HG03025 (cell line): Measurements from ENCODE around the gene CBFA2T2.

Experiments used
- ATAC-seq: cut with Tn5 transposase; IDR thresholded peaks from one replicate; pipeline ENCODE4 v1.9.1; 2021; ENCODE audit warnings: mild to moderate bottlenecking, moderate library complexity; ENCODE audit not compliant: unreplicated experiment, low FRiP score

The CBFA2T2 gene

GRCh38 chr20:33672426-33673113, 182.7 kb downstream of the CBFA2T2 start:
- no peak for ATAC-seq

GRCh38 chr20:33673114-33673409, 183.2 kb downstream of the CBFA2T2 start:
- ATAC-seq = no peak

GRCh38 chr20:33673410-33674293, 183.8 kb downstream of the CBFA2T2 start:
- ATAC-seq = peak; percentile 23

GRCh38 chr20:33674294-33675135, 184.6 kb downstream of the CBFA2T2 start, which contains the start of gene NECAB3:
Gene NECAB3 (minus strand): TSS chr20:33674428. CDS start chr20:33674352, 76 bp downstream.
- ATAC-seq = peak; percentile 49

- ATAC-seq = no peak
Observed at GRCh38 chr20:33675136-33675959, 185.5 kb downstream of the CBFA2T2 start.

- ATAC-seq = no peak
Observed at GRCh38 chr20:33676121-33676520, 186.2 kb downstream of the CBFA2T2 start.

GRCh38 chr20:33676652-33677645, 187.1 kb downstream of the CBFA2T2 start:
- ATAC-seq = no peak

- ATAC-seq = no peak
Observed at GRCh38 chr20:33677991-33678702, 188.3 kb downstream of the CBFA2T2 start.

- ATAC-seq = no peak
Observed at GRCh38 chr20:33679758-33680485, 190.0 kb downstream of the CBFA2T2 start.

- ATAC-seq = no peak
Observed at GRCh38 chr20:33680686-33681085, 190.8 kb downstream of the CBFA2T2 start.

- no peak for ATAC-seq
Observed at GRCh38 chr20:33681288-33681687, 191.4 kb downstream of the CBFA2T2 start.

GRCh38 chr20:33681728-33682353, 191.9 kb downstream of the CBFA2T2 start:
- no peak for ATAC-seq

GRCh38 chr20:33684533-33685327, 194.8 kb downstream of the CBFA2T2 start:
- no peak for ATAC-seq

GRCh38 chr20:33685328-33686099, 195.6 kb downstream of the CBFA2T2 start:
- peak; percentile 38 for ATAC-seq

- peak; percentile 76 for ATAC-seq
Observed at GRCh38 chr20:33686100-33686983, 196.4 kb downstream of the CBFA2T2 start, which contains the start of gene E2F1. Gene E2F1 (minus strand): TSS chr20:33686385. CDS start chr20:33686264, 121 bp downstream.
